Measurements from ENCODE around the gene FOXD2. TPM values are rescaled to one million over a fixed set of nuclear protein-coding genes. Genes with fewer than 3 reads are reported as not detected.
"Not testable (repeated sequence)": the region's sequence is repeated elsewhere in the genome, so short reads cannot be mapped to it uniquely, and the experiment has no call there.

The FOXD2 gene
- total RNA-seq, 1 donor = 0.42 TPM

- H3K9me3 ChIP-seq (ENCODE audit: low read depth, low read length) = no peaks in the 10 kb centered on the region
- H3K4me1 ChIP-seq (ENCODE audit: insufficient read depth, low read length) = peaks cover 36% of the 10 kb centered on the region
- peaks cover 80% of the 10 kb centered on the region for H3K27me3 ChIP-seq (ENCODE audit: insufficient read depth, low read length)
- H3K4me3 ChIP-seq (ENCODE audit: low read length) = no peak overlapping the region
Measured at GRCh38 chr1:47441450-47442106, 3.7 kb downstream of the FOXD2 start.

GRCh38 chr1:47442202-47442601, 4.4 kb downstream of the FOXD2 start:
- H3K4me3 ChIP-seq (ENCODE audit: low read length) = no peak overlapping the region
- peaks cover 84% of the 10 kb centered on the region for H3K27me3 ChIP-seq (ENCODE audit: insufficient read depth, low read length)
- no peaks in the 10 kb centered on the region for H3K9me3 ChIP-seq (ENCODE audit: low read depth, low read length)
- H3K4me1 ChIP-seq (ENCODE audit: insufficient read depth, low read length) = peaks cover 30% of the 10 kb centered on the region

- Histone ChIP-seq H3K4me3 (ENCODE audit: low read length) (no peak overlapping the region), H3K4me1 (ENCODE audit: insufficient read depth, low read length) (peaks cover 29% of the 10 kb centered on the region), H3K27me3 (ENCODE audit: insufficient read depth, low read length) (peaks cover 92% of the 10 kb centered on the region), H3K9me3 (ENCODE audit: low read depth, low read length) (no peaks in the 10 kb centered on the region)
Measured at GRCh38 chr1:47442842-47443529, 5.1 kb downstream of the FOXD2 start.

- Histone ChIP-seq H3K9me3 (ENCODE audit: low read depth, low read length) (no peaks in the 10 kb centered on the region), H3K27me3 (ENCODE audit: insufficient read depth, low read length) (peaks cover 97% of the 10 kb centered on the region), H3K4me3 (ENCODE audit: low read length) (no peak overlapping the region), H3K4me1 (ENCODE audit: insufficient read depth, low read length) (peaks cover 25% of the 10 kb centered on the region)
Measured at GRCh38 chr1:47443530-47444296, 5.9 kb downstream of the FOXD2 start.

GRCh38 chr1:47444297-47444561, 6.4 kb downstream of the FOXD2 start:
- H3K4me3 ChIP-seq (ENCODE audit: low read length) = no peak overlapping the region
- peaks cover 100% of the 10 kb centered on the region for H3K27me3 ChIP-seq (ENCODE audit: insufficient read depth, low read length)
- H3K9me3 ChIP-seq (ENCODE audit: low read depth, low read length) = no peaks in the 10 kb centered on the region
- peaks cover 20% of the 10 kb centered on the region for H3K4me1 ChIP-seq (ENCODE audit: insufficient read depth, low read length)

- no peak overlapping the region for H3K4me3 ChIP-seq (ENCODE audit: low read length)
- H3K4me1 ChIP-seq (ENCODE audit: insufficient read depth, low read length) = peaks cover 16% of the 10 kb centered on the region
- peaks cover 100% of the 10 kb centered on the region for H3K27me3 ChIP-seq (ENCODE audit: insufficient read depth, low read length)
- no peaks in the 10 kb centered on the region for H3K9me3 ChIP-seq (ENCODE audit: low read depth, low read length)
Measured at GRCh38 chr1:47444562-47445465, 7.0 kb downstream of the FOXD2 start.

GRCh38 chr1:47445823-47446550, 8.1 kb downstream of the FOXD2 start:
- no peak overlapping the region for H3K4me3 ChIP-seq (ENCODE audit: low read length)
- H3K9me3 ChIP-seq (ENCODE audit: low read depth, low read length) = no peaks in the 10 kb centered on the region
- H3K27me3 ChIP-seq (ENCODE audit: insufficient read depth, low read length) = peaks cover 97% of the 10 kb centered on the region
- peaks cover 16% of the 10 kb centered on the region for H3K4me1 ChIP-seq (ENCODE audit: insufficient read depth, low read length)

- Histone ChIP-seq H3K4me1 (ENCODE audit: insufficient read depth, low read length) (peaks cover 16% of the 10 kb centered on the region), H3K4me3 (ENCODE audit: low read length) (no peak overlapping the region), H3K9me3 (ENCODE audit: low read depth, low read length) (no peaks in the 10 kb centered on the region), H3K27me3 (ENCODE audit: insufficient read depth, low read length) (peaks cover 89% of the 10 kb centered on the region)
Measured at GRCh38 chr1:47448462-47449222, 10.8 kb downstream of the FOXD2 start.

- Histone ChIP-seq H3K4me3 (ENCODE audit: low read length) (no peak overlapping the region), H3K9me3 (ENCODE audit: low read depth, low read length) (no peaks in the 10 kb centered on the region), H3K27me3 (ENCODE audit: insufficient read depth, low read length) (peaks cover 79% of the 10 kb centered on the region), H3K4me1 (ENCODE audit: insufficient read depth, low read length) (peaks cover 5% of the 10 kb centered on the region)
Measured at GRCh38 chr1:47449822-47450552, 12.1 kb downstream of the FOXD2 start.

- no peak overlapping the region for H3K4me3 ChIP-seq (ENCODE audit: low read length)
- H3K9me3 ChIP-seq (ENCODE audit: low read depth, low read length) = no peaks in the 10 kb centered on the region
- H3K27me3 ChIP-seq (ENCODE audit: insufficient read depth, low read length) = peaks cover 72% of the 10 kb centered on the region
- H3K4me1 ChIP-seq (ENCODE audit: insufficient read depth, low read length) = no peaks in the 10 kb centered on the region
Measured at GRCh38 chr1:47450606-47451005, 12.8 kb downstream of the FOXD2 start.

- Histone ChIP-seq H3K4me3 (ENCODE audit: low read length) (no peak overlapping the region), H3K4me1 (ENCODE audit: insufficient read depth, low read length) (no peaks in the 10 kb centered on the region), H3K9me3 (ENCODE audit: low read depth, low read length) (no peaks in the 10 kb centered on the region), H3K27me3 (ENCODE audit: insufficient read depth, low read length) (peaks cover 59% of the 10 kb centered on the region)
Measured at GRCh38 chr1:47452426-47452825, 14.6 kb downstream of the FOXD2 start.

GRCh38 chr1:47453910-47454309, 16.1 kb downstream of the FOXD2 start:
- peaks cover 47% of the 10 kb centered on the region for H3K27me3 ChIP-seq (ENCODE audit: insufficient read depth, low read length)
- not testable (repeated sequence) for H3K4me3 ChIP-seq (ENCODE audit: low read length); H3K4me1 ChIP-seq (ENCODE audit: insufficient read depth, low read length); H3K9me3 ChIP-seq (ENCODE audit: low read depth, low read length)

GRCh38 chr1:47456250-47456649, 18.4 kb downstream of the FOXD2 start:
- H3K27me3 ChIP-seq (ENCODE audit: insufficient read depth, low read length) = peaks cover 47% of the 10 kb centered on the region
- H3K9me3 ChIP-seq (ENCODE audit: low read depth, low read length) = no peaks in the 10 kb centered on the region
- H3K4me1 ChIP-seq (ENCODE audit: insufficient read depth, low read length) = no peaks in the 10 kb centered on the region
- H3K4me3 ChIP-seq (ENCODE audit: low read length) = no peak overlapping the region
